SKM-1 treated with dmso at 0.1 percent for 144 hours (cell line): ENCODE data around the gene TGFB3.
"Not testable (repeated sequence)": the region's sequence is repeated elsewhere in the genome, so short reads cannot be mapped to it uniquely, and the experiment has no call there.

Experiments
- DNase-seq: peaks from one replicate; lab custom pipeline; 2025; ENCODE audit not compliant: unreplicated experiment; lab: John Stamatoyannopoulos, UW

TGFB3 gene

GRCh38 chr14:75961662-75962061 is 20.1 kb downstream of the TGFB3 start:
- no peak for DNase-seq

GRCh38 chr14:75960231-75960630 is 21.6 kb downstream of the TGFB3 start:
- no peak for DNase-seq

- no peak for DNase-seq
Observed at GRCh38 chr14:75959031-75959430, 22.8 kb downstream of the TGFB3 start.

- DNase-seq, result no peak
Observed at GRCh38 chr14:75952489-75952888, 29.3 kb downstream of the TGFB3 start.

GRCh38 chr14:75946785-75947184 is 35.0 kb downstream of the TGFB3 start:
- no peak for DNase-seq

GRCh38 chr14:75944607-75945241 is 37.1 kb downstream of the TGFB3 start:
- no peak for DNase-seq

- DNase-seq, result no peak
Observed at GRCh38 chr14:75941030-75941429, 40.8 kb downstream of the TGFB3 start.

- DNase-seq, result no peak
Observed at GRCh38 chr14:75939200-75939599, 42.6 kb downstream of the TGFB3 start.

- DNase-seq, result no peak
Observed at GRCh38 chr14:75934998-75935628, 46.7 kb downstream of the TGFB3 start.

GRCh38 chr14:75933712-75934296 is 48.0 kb downstream of the TGFB3 start:
- DNase-seq, result no peak

- DNase-seq, result no peak
Observed at GRCh38 chr14:75928690-75929181, 53.1 kb downstream of the TGFB3 start.

GRCh38 chr14:75927564-75928087 is 54.2 kb downstream of the TGFB3 start:
- no peak for DNase-seq

GRCh38 chr14:75926431-75927115 is 55.2 kb downstream of the TGFB3 start:
- DNase-seq, result no peak

GRCh38 chr14:75925141-75925840 is 56.5 kb downstream of the TGFB3 start:
- not testable (repeated sequence) for DNase-seq

GRCh38 chr14:75920421-75920820 is 61.4 kb downstream of the TGFB3 start:
- DNase-seq, result not testable (repeated sequence)

- DNase-seq, result no peak
Observed at GRCh38 chr14:75917946-75918335, 63.9 kb downstream of the TGFB3 start.

GRCh38 chr14:75917322-75917945 is 64.4 kb downstream of the TGFB3 start:
- DNase-seq, result no peak

- no peak for DNase-seq
Observed at GRCh38 chr14:75915045-75915444, 66.8 kb downstream of the TGFB3 start.

GRCh38 chr14:75913183-75913582 is 68.6 kb downstream of the TGFB3 start:
- no peak for DNase-seq

- no peak for DNase-seq
Observed at GRCh38 chr14:75911883-75912282, 69.9 kb downstream of the TGFB3 start.
